ENCODE results near the gene ASB10.

GRCh38 chr7:151168787-151169162 is 18.3 kb downstream of the ASB10 start:
- no peak for TF ChIP-seq CTCF (IDR thresholded peaks at IDR 0.05)
- TF ChIP-seq POLR2A (IDR thresholded peaks at IDR 0.05; ENCODE audit: low read length) = no peak
- no peak for TF ChIP-seq EP300 (IDR thresholded peaks at IDR 0.05)
- TF ChIP-seq ZNF302 (CRISPR knock-in tag; IDR thresholded peaks at IDR 0.05) = no peak
- TF ChIP-seq RFX5 (IDR thresholded peaks at IDR 0.05) = no peak
- no peak for TF ChIP-seq MAFK (IDR thresholded peaks at IDR 0.05; ENCODE audit: partially characterized antibody)
- no peak for TF ChIP-seq NR3C1 (IDR thresholded peaks at IDR 0.05)
- no peak for TF ChIP-seq HES2 (IDR thresholded peaks at IDR 0.05)
- TF ChIP-seq HDAC2 (IDR thresholded peaks at IDR 0.05) = no peak
- TF ChIP-seq ZC3H11A (IDR thresholded peaks at IDR 0.05) = no peak
- no peak for TF ChIP-seq CBX2 (IDR thresholded peaks at IDR 0.05; ENCODE audit: borderline replicate concordance, low read depth)

All from A549 (cell line).